Activated naive CD4-positive, alpha-beta T cell treated with anti-CD3 and anti-CD28 coated beads, Interleukin-2, amount 50 U/mL, for 24 hours (primary cell): Measurements from ENCODE around the gene USP49.

ENCODE experiments used
- H3K27ac Mint-ChIP-seq: one replicate; pipeline ENCODE4 v1.8.0; 2021; ENCODE audit warnings: mild to moderate bottlenecking, mixed read lengths
- H3K27me3 Mint-ChIP-seq: one replicate; pipeline ENCODE4 v1.8.0; 2021; ENCODE audit warnings: mixed read lengths
- H3K36me3 Mint-ChIP-seq: one replicate; pipeline ENCODE4 v1.8.0; 2021; ENCODE audit warnings: mixed read lengths
- H3K4me1 Mint-ChIP-seq: one replicate; pipeline ENCODE4 v1.8.0; 2021; ENCODE audit warnings: mixed read lengths
- H3K4me3 Mint-ChIP-seq: one replicate; pipeline ENCODE4 v1.8.0; 2021; ENCODE audit warnings: mild to moderate bottlenecking, mixed read lengths
- H3K9me3 Mint-ChIP-seq: one replicate; pipeline ENCODE4 v1.8.0; 2021; ENCODE audit warnings: mixed read lengths

Gene USP49

DNA sequence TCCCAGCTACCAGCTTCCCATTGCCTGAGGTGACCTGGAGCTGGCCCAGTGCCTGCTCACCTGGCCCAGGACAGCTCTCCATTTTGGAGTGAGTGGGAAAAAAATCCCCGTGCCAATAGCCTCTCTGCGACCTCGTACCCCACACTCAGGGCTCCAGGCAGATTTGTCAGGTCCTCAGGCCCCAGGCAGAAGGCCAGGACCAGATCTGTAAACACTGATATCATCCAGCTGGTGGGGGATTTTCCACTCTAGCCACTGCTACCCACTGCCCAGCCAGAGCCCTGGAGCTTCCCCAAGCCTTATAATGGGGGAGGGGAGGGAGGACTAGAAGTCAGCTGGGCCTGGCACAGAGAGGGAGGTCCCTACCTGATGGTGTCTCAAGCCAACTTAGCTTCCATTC, 146.6 kb downstream of the USP49 start:
- no peaks in the 10 kb centered on the region for H3K27me3 Mint-ChIP-seq
- H3K9me3 Mint-ChIP-seq, result no peaks in the 10 kb centered on the region
- no peak overlapping the region for H3K27ac Mint-ChIP-seq
- H3K4me1 Mint-ChIP-seq, result no peaks in the 10 kb centered on the region
- no peaks in the 10 kb centered on the region for H3K36me3 Mint-ChIP-seq
- no peak overlapping the region for H3K4me3 Mint-ChIP-seq

GRCh38 chr6:41748102-41748477, 147.1 kb downstream of the USP49 start:
- Mint-ChIP-seq H3K9me3 (no peaks in the 10 kb centered on the region), H3K4me1 (no peaks in the 10 kb centered on the region), H3K36me3 (no peaks in the 10 kb centered on the region), H3K4me3 (no peak overlapping the region), H3K27me3 (no peaks in the 10 kb centered on the region), H3K27ac (no peak overlapping the region)

DNA sequence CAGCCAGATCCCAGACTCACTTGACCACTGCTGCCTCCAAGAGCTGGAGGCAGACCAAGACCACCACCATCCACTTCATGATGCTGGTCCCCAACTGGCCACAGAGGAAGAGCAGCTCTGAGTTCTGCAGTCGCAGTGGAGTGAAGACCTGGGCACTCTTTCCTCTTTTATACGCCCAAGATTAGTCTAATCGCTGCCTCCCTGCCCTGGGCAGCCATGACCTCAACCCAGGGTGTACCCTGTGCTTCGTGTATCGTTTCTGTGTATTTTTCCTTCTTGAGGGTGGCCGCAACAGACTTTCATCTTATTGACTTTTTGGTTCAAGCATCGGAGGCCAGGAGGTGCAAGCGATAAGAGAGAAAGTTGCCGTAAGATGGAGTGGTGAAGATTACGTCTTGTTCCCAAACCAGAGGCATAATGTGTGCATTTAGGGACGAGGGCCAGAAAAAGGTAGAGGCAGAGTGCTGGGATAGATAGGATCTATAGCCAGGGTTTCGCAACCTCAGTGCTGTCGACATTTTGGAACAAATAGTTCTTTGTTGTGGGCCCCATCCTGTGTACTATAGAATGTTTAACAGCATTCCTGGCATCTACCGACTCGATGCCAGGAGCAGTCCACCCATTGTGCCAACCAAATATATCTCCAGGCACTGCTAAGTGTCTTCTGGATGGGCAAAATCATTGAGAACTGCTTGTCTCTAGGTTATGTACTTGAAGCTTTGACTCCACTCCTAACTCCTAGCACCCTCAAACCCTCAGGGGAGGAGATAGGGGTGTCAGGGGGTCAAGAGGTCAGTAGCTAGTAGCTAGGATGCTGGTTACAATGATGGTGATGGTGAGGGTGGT, 147.7 kb downstream of the USP49 start, which contains the start of gene PGC:
PGC (minus strand) TSS at position 142 of the 846 bp plus-strand sequence; CDS start at position 79, 63 bp downstream.
- no peak within 1 kb of the TSS for H3K4me3 Mint-ChIP-seq
- H3K9me3 Mint-ChIP-seq, result no peaks in the 10 kb centered on the region
- H3K27me3 Mint-ChIP-seq, result no peaks in the 10 kb centered on the region
- H3K27ac Mint-ChIP-seq, result no peak within 1 kb of the TSS
- no peaks in the 10 kb centered on the region for H3K4me1 Mint-ChIP-seq
- H3K36me3 Mint-ChIP-seq, result no peaks in the 10 kb centered on the region

DNA sequence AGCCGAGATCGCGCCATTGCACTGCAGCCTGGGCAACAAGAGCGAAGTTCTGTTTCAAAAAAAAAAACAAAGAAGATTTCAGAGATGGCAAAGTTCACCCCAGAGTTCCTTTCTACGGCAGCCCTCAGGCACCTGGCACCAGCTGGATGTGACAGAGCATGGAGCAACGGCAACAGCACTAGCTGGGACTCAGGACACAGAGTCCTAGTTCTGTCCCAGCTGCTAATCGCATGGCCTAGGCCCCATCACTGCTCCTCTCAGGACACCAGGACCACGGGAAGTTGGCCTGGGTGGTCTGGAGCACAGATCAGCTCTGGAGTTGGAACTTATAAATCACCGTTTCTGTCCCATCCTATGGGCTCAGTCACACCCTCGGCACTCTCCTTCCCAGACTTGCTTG, 149.1 kb downstream of the USP49 start:
- no peaks in the 10 kb centered on the region for H3K4me1 Mint-ChIP-seq
- H3K27ac Mint-ChIP-seq, result no peak overlapping the region
- H3K36me3 Mint-ChIP-seq, result no peaks in the 10 kb centered on the region
- no peak overlapping the region for H3K4me3 Mint-ChIP-seq
- H3K9me3 Mint-ChIP-seq, result no peaks in the 10 kb centered on the region
- no peaks in the 10 kb centered on the region for H3K27me3 Mint-ChIP-seq

DNA sequence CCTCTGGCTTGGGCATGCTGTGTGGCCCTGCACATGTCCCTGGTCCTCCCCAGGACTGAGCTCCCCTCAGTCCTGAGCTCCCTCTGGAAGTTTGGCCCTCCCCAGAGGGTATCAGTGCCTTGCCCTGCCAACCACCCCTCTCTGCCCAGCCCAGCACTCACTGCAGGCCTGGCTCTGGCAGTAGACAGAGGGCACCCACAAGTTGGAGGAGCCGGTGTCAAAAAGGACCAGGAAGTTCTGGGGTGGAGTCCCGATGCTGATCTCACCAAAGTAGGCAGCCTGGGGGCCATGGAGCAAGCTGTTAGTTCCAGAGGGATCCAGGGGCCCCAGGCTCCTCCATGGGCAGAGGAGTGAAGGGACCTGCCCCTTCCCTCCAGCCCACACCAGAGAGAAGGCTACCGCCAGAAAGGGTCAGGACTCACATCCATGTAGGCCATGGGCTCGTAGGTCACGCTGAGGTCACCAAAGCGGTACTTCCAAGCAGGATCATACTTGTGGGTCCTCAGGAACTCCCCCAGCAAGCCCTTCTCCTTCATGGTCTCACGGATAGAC, 150.9 kb downstream of the USP49 start:
- H3K4me3 Mint-ChIP-seq, result no peak overlapping the region
- H3K36me3 Mint-ChIP-seq, result no peaks in the 10 kb centered on the region
- H3K4me1 Mint-ChIP-seq, result no peaks in the 10 kb centered on the region
- no peaks in the 10 kb centered on the region for H3K27me3 Mint-ChIP-seq
- H3K27ac Mint-ChIP-seq, result no peak overlapping the region
- no peaks in the 10 kb centered on the region for H3K9me3 Mint-ChIP-seq

- H3K27ac Mint-ChIP-seq, result no peak overlapping the region
- no peak overlapping the region for H3K4me3 Mint-ChIP-seq
- H3K9me3 Mint-ChIP-seq, result no peaks in the 10 kb centered on the region
- no peaks in the 10 kb centered on the region for H3K4me1 Mint-ChIP-seq
- H3K27me3 Mint-ChIP-seq, result no peaks in the 10 kb centered on the region
- no peaks in the 10 kb centered on the region for H3K36me3 Mint-ChIP-seq
These were observed 151.6 kb downstream of the USP49 start for GRCh38 chr6:41743406-41744235.

DNA sequence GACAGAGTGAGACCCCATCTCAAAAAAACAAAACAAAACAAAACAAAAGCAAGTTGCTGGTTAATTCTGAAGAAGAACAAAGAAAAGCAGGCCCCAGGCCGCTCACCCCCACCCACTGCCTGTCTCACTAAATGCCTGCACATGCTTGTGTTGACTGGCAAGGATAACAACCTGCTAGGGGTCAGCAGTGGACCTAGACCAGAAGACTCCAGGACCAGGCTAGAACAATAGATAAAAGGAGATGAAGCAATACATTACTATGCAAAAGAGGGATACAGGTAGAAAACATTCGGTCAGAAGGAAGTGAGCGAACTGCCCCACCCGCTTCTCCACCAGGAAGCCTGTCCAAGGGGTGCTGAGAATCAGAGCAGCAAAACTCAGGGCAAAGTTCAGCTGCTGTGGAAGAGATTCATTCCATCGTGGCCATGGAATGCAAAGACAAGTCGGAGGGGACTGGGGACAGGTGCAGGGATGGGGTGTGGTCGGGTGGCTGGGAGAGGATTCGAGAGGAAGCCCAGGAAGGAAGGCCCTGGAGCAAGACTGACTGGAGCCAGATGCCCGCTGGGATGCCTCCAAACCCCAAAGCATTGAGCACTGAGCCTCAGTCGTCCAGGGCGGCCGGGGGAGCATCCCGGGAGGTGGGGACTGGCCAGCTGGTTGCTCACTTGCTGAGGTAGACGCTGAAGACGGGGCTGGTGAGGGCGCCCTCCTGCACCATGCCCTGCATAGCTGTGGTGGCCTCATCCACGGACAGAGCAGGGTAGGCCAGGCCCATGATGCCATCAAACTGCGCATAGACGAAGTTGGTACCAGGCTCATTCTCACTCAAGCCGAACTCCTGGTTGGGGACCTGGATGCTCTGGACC, 153.3 kb downstream of the USP49 start:
- Mint-ChIP-seq H3K27me3 (no peaks in the 10 kb centered on the region), H3K4me1 (no peaks in the 10 kb centered on the region), H3K27ac (no peak overlapping the region), H3K4me3 (no peak overlapping the region), H3K36me3 (no peaks in the 10 kb centered on the region), H3K9me3 (no peaks in the 10 kb centered on the region)

DNA sequence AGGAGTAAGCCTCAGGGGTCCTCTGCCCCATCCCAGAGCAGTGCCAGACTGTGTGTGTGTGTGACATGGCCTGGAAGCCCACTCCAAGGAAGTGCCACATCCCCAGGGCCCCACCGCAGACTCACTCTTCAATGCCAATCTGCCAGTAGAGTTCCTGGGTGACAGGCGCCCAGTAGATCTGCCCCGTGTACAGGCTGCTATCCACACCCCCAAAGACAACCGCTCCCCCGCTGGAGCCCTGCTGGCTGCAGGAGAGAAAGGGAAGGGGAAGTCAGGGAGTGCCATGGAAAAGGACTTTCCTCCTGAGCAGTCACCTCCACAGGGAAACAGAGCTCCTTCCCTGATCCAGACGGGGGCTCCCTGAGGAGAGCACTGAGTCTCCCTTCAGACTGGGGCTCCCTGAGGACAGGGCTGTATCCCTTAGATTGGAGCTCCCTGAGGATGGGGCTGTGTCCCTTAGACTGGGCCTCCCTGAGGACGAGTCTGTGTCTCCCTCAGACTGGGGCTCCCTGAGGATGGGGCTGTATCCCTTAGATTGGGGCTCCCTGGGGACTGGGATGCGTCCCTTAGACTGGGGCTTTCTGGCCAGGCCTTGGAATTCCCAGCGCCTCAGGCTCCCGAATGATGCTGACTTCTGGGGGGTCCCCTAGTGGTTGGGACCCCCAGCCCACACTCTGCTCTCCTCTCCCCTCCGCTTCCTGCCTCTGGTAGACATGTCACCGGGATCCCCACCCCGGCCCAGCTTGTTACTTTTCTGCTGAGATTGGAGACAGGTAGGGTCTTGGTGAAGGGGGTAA, 154.6 kb downstream of the USP49 start:
- Mint-ChIP-seq H3K27me3 (no peaks in the 10 kb centered on the region), H3K4me3 (no peak overlapping the region)

More for the DNA sequence above, 154.6 kb downstream of the USP49 start:
- Mint-ChIP-seq H3K36me3 (no peaks in the 10 kb centered on the region), H3K27ac (no peak overlapping the region), H3K9me3 (no peaks in the 10 kb centered on the region), H3K4me1 (peaks cover 3% of the 10 kb centered on the region)
